HepG2 (cell line): ENCODE measurements around the gene ANKS1A. TPM values are rescaled to one million over a fixed set of nuclear protein-coding genes. Genes with fewer than 3 reads are reported as not detected.

Experiments
- ATAC-seq: fragments of 200-7000 bp; cut with Tn5 transposase; 3 replicates; pipeline ENCODE4 v1.9.1; 2020; ENCODE audit warnings: mild to moderate bottlenecking, moderate library complexity
- BruUV-seq: library from RNA; stranded (reverse); fragments of 400-500 nt; replicated peaks from 2 replicates; lab custom pipeline; 2021; lab: Mats Ljungman, UMichigan
- CTCF ChIA-PET: fragments of 300-600 bp; formaldehyde crosslinking; extraction: SDS; loops from one replicate; lab custom pipeline; 2021; ENCODE audit warnings: low total read pairs, inconsistent platforms, low intra/inter-chr PET ratio; lab: Yijun Ruan, JAX
- POLR2A ChIA-PET: fragments of 350-600 bp; sonication (Branson Sonifier 250); formaldehyde crosslinking; loops from one replicate; lab custom pipeline; 2020; ENCODE audit warnings: antibody characterized with exemption, inconsistent platforms; lab: Yijun Ruan, JAX
- DNase-seq: peaks from one replicate; pipeline ENCODE4 v3.0.0-alpha.2; 2015; ENCODE audit warnings: low spot score
- FAIRE-seq: peaks from 3 replicates; lab custom pipeline; 2011; peaks lifted over from hg19 to GRCh38; lab: Jason Lieb, UNC
- H2AFZ ChIP-seq: one replicate; pipeline ENCODE4 v1.6.1; 2011; ENCODE audit warnings: low read length, inconsistent platforms
- H3K27ac ChIP-seq: fragments of 300-600 bp; 3 replicates; pipeline ENCODE4 v1.8.0; 2011; ENCODE audit warnings: mixed run types, mild to moderate bottlenecking, mixed read lengths, low read length, inconsistent platforms; ENCODE audit not compliant: insufficient read depth; ENCODE audit errors: extremely low read length
- H3K27me3 ChIP-seq, 2 experiments: fragments of 200-600 bp in 1 of 2; 2 replicates in 1 of 2; 3 replicates in 1 of 2; pipeline versions ENCODE4 v1.6.0 to v1.8.0; 2011; ENCODE audit warnings: low read length in 2 of 2, mild to moderate bottlenecking in 2 of 2, moderate library complexity in 2 of 2, inconsistent platforms in 1 of 2; ENCODE audit not compliant: insufficient read depth in 2 of 2, control insufficient read depth in 1 of 2
- H3K36me3 ChIP-seq, 2 experiments: fragments of 200-600 bp in 1 of 2; replicated peaks in 1 of 2; 2 replicates in 1 of 2; 3 replicates in 1 of 2; pipeline versions ENCODE4 v1.5.1 to v1.8.0; 2011; ENCODE audit warnings: low read length in 2 of 2, inconsistent platforms in 1 of 2; ENCODE audit not compliant: insufficient read depth in 2 of 2, control insufficient read depth in 1 of 2
- H3K4me1 ChIP-seq: 2 replicates; pipeline ENCODE4 v1.5.1; 2012; ENCODE audit warnings: low read length, inconsistent platforms; ENCODE audit not compliant: insufficient read depth
- H3K4me2 ChIP-seq: 2 replicates; pipeline ENCODE4 v1.6.0; 2011; ENCODE audit warnings: low read depth, low read length, inconsistent platforms
- H3K4me3 ChIP-seq, 3 experiments: fragments of 200-600 bp in 1 of 3; sonication (generic), shearing (Covaris generic) in 1 of 3; replicated peaks in 1 of 3; 2 replicates each; pipeline ENCODE4 v1.5.1; 2011 to 2016; ENCODE audit warnings: low read length in 3 of 3, inconsistent platforms in 2 of 3, low read depth in 2 of 3, mild to moderate bottlenecking in 2 of 3, control low read depth in 1 of 3, mixed read lengths in 1 of 3; ENCODE audit not compliant: insufficient read depth in 1 of 3
- H3K79me2 ChIP-seq: one replicate; pipeline ENCODE4 v1.6.1; 2011; ENCODE audit warnings: low read length, inconsistent platforms; ENCODE audit not compliant: insufficient read depth
- H3K9ac ChIP-seq: 2 replicates; pipeline ENCODE4 v1.6.0; 2011; ENCODE audit warnings: mild to moderate bottlenecking, low read depth, low read length, inconsistent platforms; ENCODE audit not compliant: insufficient read depth
- H3K9me3 ChIP-seq: 2 replicates; pipeline ENCODE4 v1.5.1; 2012; ENCODE audit warnings: mild to moderate bottlenecking, low read length
- H4K20me1 ChIP-seq: 2 replicates; pipeline ENCODE4 v1.6.0; 2011; ENCODE audit warnings: inconsistent platforms, mild to moderate bottlenecking, low read length, moderate library complexity; ENCODE audit not compliant: insufficient read depth
- MXD3 ChIP-seq: IDR thresholded peaks from 2 replicates; pipeline ENCODE4 v1.6.1; 2016; ENCODE audit warnings: mild to moderate bottlenecking, missing biosample characterization, missing genetic modification reagents
- PRDM10 ChIP-seq: sonication (generic); formaldehyde crosslinking; IDR thresholded peaks from 2 replicates; pipeline ENCODE4 v1.4.0; 2020; ENCODE audit warnings: low read depth, missing genetic modification reagents
- SCMH1 ChIP-seq: sonication (generic); formaldehyde crosslinking; IDR thresholded peaks from 2 replicates; pipeline ENCODE4 v1.9.0; 2021; ENCODE audit warnings: missing genetic modification reagents, mild to moderate bottlenecking, borderline replicate concordance
- SMAD1 ChIP-seq: sonication (generic); formaldehyde crosslinking; IDR thresholded peaks from 2 replicates; pipeline ENCODE4 v1.4.0; 2020; ENCODE audit warnings: missing genetic modification reagents, low read depth, mild to moderate bottlenecking, borderline replicate concordance
- SOX6 ChIP-seq, 2 experiments: fragments of 450-650 bp in 1 of 2; sonication (generic) in 1 of 2; formaldehyde crosslinking in 1 of 2; IDR thresholded peaks; 2 replicates each; pipeline versions ENCODE4 v1.4.0 to v1.6.1; 2017 to 2020; ENCODE audit warnings: antibody characterized with exemption in 1 of 2, mild to moderate bottlenecking in 1 of 2, missing genetic modification reagents in 1 of 2
- SP140L ChIP-seq: sonication (generic); formaldehyde crosslinking; IDR thresholded peaks from 2 replicates; pipeline ENCODE4 v1.4.0; 2020; ENCODE audit warnings: missing genetic modification reagents, borderline replicate concordance
- TIGD3 ChIP-seq: sonication (generic); formaldehyde crosslinking; IDR thresholded peaks from 2 replicates; pipeline ENCODE4 v1.5.1; 2020; ENCODE audit warnings: mild to moderate bottlenecking, missing genetic modification reagents, borderline replicate concordance
- ZNF337 ChIP-seq: sonication (generic); formaldehyde crosslinking; IDR thresholded peaks from 2 replicates; pipeline ENCODE4 v1.5.1; 2020; ENCODE audit warnings: missing genetic modification reagents, low read depth, mild to moderate bottlenecking, borderline replicate concordance
- ZNF407 ChIP-seq: sonication (generic); formaldehyde crosslinking; IDR thresholded peaks from one replicate; pipeline ENCODE4 v1.5.1; 2020; ENCODE audit warnings: mild to moderate bottlenecking, missing genetic modification reagents; ENCODE audit errors: not compliant biosample characterization
- ZNF549 ChIP-seq: sonication (generic); formaldehyde crosslinking; IDR thresholded peaks from 2 replicates; pipeline ENCODE4 v1.5.0; 2020; ENCODE audit warnings: missing genetic modification reagents
- WGBS: methylation state at CpG from one replicate; pipeline ENCODE4 v1.1.6; 2017; ENCODE audit warnings: low lambda C conversion rate; 5-methylcytosine and 5-hydroxymethylcytosine counted together
- in situ Hi-C: cut with HindIII; loops from 2 replicates; pipeline ENCODE4 v1.10.0; 2017; ENCODE audit warnings: low pct_unique_long_range_greater_than_20kb; ENCODE audit not compliant: extremely low pct_ligation_motif_present
- intact Hi-C: fragments of 100-400 bp; cut with micrococcal nuclease; formaldehyde crosslinking; loops from one replicate; pipeline ENCODE4 v1.10.0; 2022; ENCODE audit not compliant: unreplicated experiment
- polyA plus RNA-seq, 8 experiments: library from polyadenylated mRNA; depleted of rRNA in 3 of 8; stranded (reverse) in 7 of 8; unstranded in 1 of 8; fragments of >200 nt; fragmentation: Illumina TruSeq in 4 of 8; extraction: Trizol in 4 of 8; gene quantifications; 2 replicates each; pipeline versions ENCODE4 v1.2.1 to v1.2.3, GENCODE V29; 2011 to 2016; ENCODE audit warnings: low read depth in 4 of 8, missing spikeins in 1 of 8, mixed read lengths in 1 of 8; ENCODE audit not compliant: insufficient read depth in 1 of 8
- total RNA-seq, 5 experiments: library from RNA; depleted of rRNA; stranded (reverse); fragments of >200 nt; fragmentation: Illumina TruSeq; extraction: Trizol; gene quantifications; 2 replicates each; pipeline ENCODE4 v1.2.3, GENCODE V29; 2016; ENCODE audit warnings: low read depth in 1 of 5

Gene ANKS1A
- total and polyA plus RNA-seq, 2 of the 13 experiments (the other 11 are each of a cell fraction or from before 2014, with no cell fraction given) = 7.2 to 15.1 TPM

- Histone ChIP-seq H3K4me3 (no peak overlapping the region), H2AFZ (no peak overlapping the region), H3K4me2 (no peak overlapping the region), H3K27ac (no peak overlapping the region), H3K79me2 (peaks cover 3% of the 10 kb centered on the region), H3K36me3 (no peaks in the 10 kb centered on the region), H3K4me1 (peaks cover 9% of the 10 kb centered on the region), H3K9ac (no peak overlapping the region), H3K27me3 (no peaks in the 10 kb centered on the region), H4K20me1 (no peaks in the 10 kb centered on the region), H3K9me3 (no peaks in the 10 kb centered on the region)
- no peak for FAIRE-seq
- no TSS peak for BruUV-seq
- ChIA-PET CTCF (no interaction called here), POLR2A (no interaction called here)
- 96% methylated on average over 5 of the region's 5 CpGs for WGBS
- no peak for ATAC-seq
- no peak for DNase-seq
- in situ Hi-C loops = no loop called here
- intact Hi-C loops = no loop called here
- TF ChIP-seq ZNF337 (CRISPR knock-in tag) (no peak), SP140L (CRISPR knock-in tag) (no peak), TIGD3 (CRISPR knock-in tag) (no peak), ZNF407 (CRISPR knock-in tag) (no peak), MXD3 (CRISPR knock-in tag) (no peak), SMAD1 (CRISPR knock-in tag) (no peak), PRDM10 (CRISPR knock-in tag) (no peak), SCMH1 (no peak), SOX6 (IDR thresholded peaks at IDR 0.05) (no peak), SOX6 (CRISPR knock-in tag; IDR thresholded peaks at IDR 0.05) (no peak), ZNF549 (CRISPR knock-in tag) (no peak)
Measured at GRCh38 chr6:34934516-34934915, 45.5 kb downstream of the ANKS1A start.
